Transverse colon (tissue), 3 donors: ENCODE results near the gene ZNF264.

ENCODE experiments used
- CTCF ChIP-seq, 5 experiments: fragments of 200-600 bp in 3 of 5; fragments of 450-650 bp in 2 of 5; sonication (generic) in 3 of 5; IDR thresholded peaks; 1 replicate in 2 of 5; 2 replicates in 3 of 5; pipeline ENCODE4 v1.5.1; 2016 to 2017; ENCODE audit warnings: antibody characterized with exemption in 5 of 5, inconsistent platforms in 3 of 5, mild to moderate bottlenecking in 2 of 5, moderate library complexity in 1 of 5
- EP300 ChIP-seq: sonication (generic); formaldehyde crosslinking; IDR thresholded peaks from one replicate; pipeline ENCODE4 v1.6.1; 2017; ENCODE audit warnings: antibody characterized with exemption, low read depth
- POLR2A ChIP-seq: fragments of 450-650 bp; IDR thresholded peaks from one replicate; pipeline ENCODE4 v1.6.1; 2016; ENCODE audit warnings: antibody characterized with exemption, mild to moderate bottlenecking, moderate library complexity

GRCh38 chr19:57240311-57241090 lies 49.2 kb downstream of the ZNF264 start, which contains the start of gene ZNF805:
- TF ChIP-seq CTCF (IDR thresholded peaks at IDR 0.05) (peak in 2 of 5 experiments; percentile 18 to 24), POLR2A (peak; percentile 74), EP300 (peak; percentile 10)
